ACC112 (cell line): ENCODE data around the gene HSD17B2.

Experiments
- H2AFZ ChIP-seq: fragments of 200-600 bp; sonication (generic); one replicate; pipeline ENCODE4 v1.6.0; 2017; ENCODE audit warnings: antibody characterized with exemption, low read length; ENCODE audit not compliant: unreplicated experiment
- H3K27ac ChIP-seq: fragments of 200-600 bp; sonication (generic); 2 replicates; pipeline ENCODE4 v1.5.1; 2014; ENCODE audit warnings: low read depth, mild to moderate bottlenecking, antibody characterized with exemption, low read length, moderate library complexity
- H3K27me3 ChIP-seq: fragments of 200-600 bp; sonication (generic); 2 replicates; pipeline ENCODE4 v1.6.1; 2014; ENCODE audit warnings: mild to moderate bottlenecking, antibody characterized with exemption, low read length, moderate library complexity, mixed read lengths; ENCODE audit not compliant: insufficient read depth
- H3K36me3 ChIP-seq: fragments of 200-600 bp; sonication (generic); 2 replicates; pipeline ENCODE4 v1.6.1; 2016; ENCODE audit warnings: mild to moderate bottlenecking, antibody characterized with exemption, low read length, moderate library complexity, mixed read lengths; ENCODE audit not compliant: insufficient read depth
- H3K4me1 ChIP-seq: fragments of 200-600 bp; sonication (generic); one replicate; pipeline ENCODE4 v1.6.1; 2016; ENCODE audit warnings: low read length, mixed read lengths; ENCODE audit not compliant: insufficient read depth, unreplicated experiment, control insufficient read depth
- H3K4me3 ChIP-seq: fragments of 200-600 bp; sonication (generic); 2 replicates; pipeline ENCODE4 v1.5.1; 2014; ENCODE audit warnings: mild to moderate bottlenecking, low read depth, low read length
- H3K79me2 ChIP-seq: fragments of 200-600 bp; sonication (generic); one replicate; pipeline ENCODE4 v1.6.0; 2016; ENCODE audit warnings: low read length; ENCODE audit not compliant: control insufficient read depth, unreplicated experiment, insufficient read depth

HSD17B2 gene

DNA sequence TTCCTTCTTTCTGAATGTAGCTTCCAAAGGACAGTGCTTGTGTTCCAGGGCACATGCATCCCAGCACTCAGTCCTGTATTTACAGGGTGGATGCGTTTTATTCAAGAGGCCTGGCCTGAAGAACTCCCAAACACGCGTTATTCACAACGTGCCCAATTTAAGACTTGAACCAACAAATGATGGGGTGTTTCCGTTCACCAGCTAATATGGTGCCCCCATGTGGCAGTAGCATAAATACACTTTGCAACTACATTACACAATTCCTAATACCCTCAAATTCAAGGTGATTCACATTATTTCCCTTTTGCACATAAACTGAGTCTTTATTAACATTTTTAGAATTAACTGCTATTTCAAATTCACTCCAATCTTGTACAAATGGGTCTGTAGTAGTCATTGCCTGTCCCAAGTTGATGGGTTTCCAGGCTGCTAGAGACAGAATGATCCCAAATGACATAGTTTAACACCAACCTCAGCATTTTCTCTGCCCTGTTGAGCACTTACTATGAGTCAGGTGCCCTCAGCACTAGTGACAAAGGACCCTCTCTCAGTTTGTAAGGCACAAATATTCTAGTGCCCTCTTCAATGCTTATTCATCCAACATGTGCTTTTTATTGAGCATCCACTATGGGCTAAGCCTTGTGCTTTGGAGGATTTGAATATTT is 26.9 kb downstream of the HSD17B2 start:
- Histone ChIP-seq H3K79me2 (no peaks in the 10 kb centered on the region), H3K4me1 (peaks cover 5% of the 10 kb centered on the region), H3K27ac (peak overlapping the region; percentile 65), H3K27me3 (peaks cover 14% of the 10 kb centered on the region), H3K4me3 (no peak overlapping the region), H2AFZ (no peak overlapping the region), H3K36me3 (no peaks in the 10 kb centered on the region)

DNA sequence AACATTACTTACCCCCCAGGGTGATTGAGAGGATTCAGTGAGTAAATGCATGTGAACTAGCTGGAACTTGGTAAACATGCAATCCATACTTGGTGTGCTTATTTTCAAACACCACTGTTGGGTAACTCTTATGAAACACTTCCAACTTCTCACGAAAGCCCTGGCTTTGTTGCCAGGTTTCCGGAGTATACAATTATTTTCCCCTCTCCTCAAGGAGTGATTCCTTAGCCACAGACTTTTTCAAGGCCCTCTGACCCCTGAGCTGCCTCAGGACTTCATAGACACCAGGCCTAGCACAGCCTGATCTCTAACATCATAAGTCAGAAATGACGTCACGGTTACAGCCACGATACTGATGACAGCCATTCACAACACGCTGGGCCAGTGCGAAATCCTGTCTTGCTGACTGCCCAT is 27.6 kb downstream of the HSD17B2 start:
- H3K4me3 ChIP-seq = no peak overlapping the region
- peaks cover 5% of the 10 kb centered on the region for H3K4me1 ChIP-seq
- peak overlapping the region; percentile 85 for H3K27ac ChIP-seq
- no peak overlapping the region for H2AFZ ChIP-seq
- no peaks in the 10 kb centered on the region for H3K36me3 ChIP-seq
- H3K27me3 ChIP-seq = peaks cover 14% of the 10 kb centered on the region
- H3K79me2 ChIP-seq = no peaks in the 10 kb centered on the region

GRCh38 chr16:82063456-82064082 is 28.5 kb downstream of the HSD17B2 start:
- H3K4me1 ChIP-seq = peaks cover 5% of the 10 kb centered on the region
- H3K79me2 ChIP-seq = no peaks in the 10 kb centered on the region
- H3K4me3 ChIP-seq = no peak overlapping the region
- no peaks in the 10 kb centered on the region for H3K36me3 ChIP-seq
- peak overlapping the region; percentile 85 for H3K27ac ChIP-seq
- no peak overlapping the region for H2AFZ ChIP-seq
- H3K27me3 ChIP-seq = peaks cover 14% of the 10 kb centered on the region

DNA sequence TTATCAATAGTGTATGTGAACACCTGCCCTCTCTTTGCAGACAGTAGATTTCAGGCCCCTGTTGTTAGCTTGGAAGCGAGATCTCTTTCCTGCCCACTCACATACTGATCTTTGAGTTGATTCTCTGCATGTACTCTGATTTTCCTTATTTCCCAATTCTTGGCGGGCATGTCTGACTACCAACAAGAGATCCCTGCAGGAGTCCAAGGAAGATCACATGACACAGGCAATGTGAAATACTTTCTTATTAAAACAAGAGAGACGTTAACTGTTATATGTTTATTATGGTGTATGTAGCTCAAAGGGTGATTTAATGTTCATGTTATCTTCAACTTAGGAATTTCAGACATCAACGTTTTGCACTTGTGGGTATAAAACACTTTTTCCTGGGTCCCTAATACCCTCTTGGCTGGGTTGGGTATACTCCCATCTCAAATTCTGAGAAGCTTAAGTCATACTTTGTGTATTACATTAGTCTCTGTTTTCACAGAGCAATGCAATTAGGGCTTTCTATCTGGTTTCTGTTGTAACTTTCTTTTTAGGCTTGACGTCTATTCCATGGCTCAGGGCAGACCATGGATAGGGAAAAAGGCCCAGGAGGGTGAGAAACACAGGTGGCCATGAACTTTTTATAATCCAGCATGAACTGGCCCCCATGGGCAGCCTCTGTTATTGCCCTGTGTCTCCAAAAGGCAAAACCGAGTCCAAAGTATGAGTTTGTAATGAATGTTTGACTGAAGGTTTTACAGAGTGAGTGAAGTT is 32.2 kb downstream of the HSD17B2 start:
- Histone ChIP-seq H3K27me3 (no peaks in the 10 kb centered on the region), H2AFZ (no peak overlapping the region), H3K27ac (peak overlapping the region; percentile 12; the same call in 1 of the 2 replicates), H3K79me2 (no peaks in the 10 kb centered on the region), H3K36me3 (no peaks in the 10 kb centered on the region), H3K4me1 (peaks cover 17% of the 10 kb centered on the region), H3K4me3 (no peak overlapping the region)

DNA sequence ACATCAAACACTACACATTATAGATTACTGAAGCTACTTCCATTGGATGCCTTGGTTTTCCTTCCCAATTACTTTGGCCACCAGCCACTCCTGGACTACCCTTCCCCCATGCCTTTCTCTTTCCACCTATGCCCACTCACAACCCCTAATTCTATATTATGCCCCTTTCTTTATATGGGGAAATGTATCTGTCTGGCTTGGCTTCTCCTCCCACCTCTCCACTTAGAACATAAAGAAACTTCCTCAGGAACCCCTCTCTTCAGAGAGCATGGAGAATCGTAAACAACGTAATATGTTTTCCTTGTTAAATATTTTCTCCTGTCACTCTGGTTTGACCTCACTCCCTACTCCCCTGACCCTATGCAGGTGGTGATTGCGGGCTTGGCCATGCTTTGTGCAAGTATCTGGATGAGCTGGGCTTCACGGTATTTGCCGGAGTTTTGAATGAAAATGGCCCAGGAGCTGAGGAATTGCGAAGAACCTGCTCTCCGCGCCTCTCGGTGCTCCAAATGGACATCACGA is 32.8 kb downstream of the HSD17B2 start:
- Histone ChIP-seq H3K79me2 (no peaks in the 10 kb centered on the region), H3K27ac (peak overlapping the region; percentile 12; the same call in 1 of the 2 replicates), H3K4me3 (no peak overlapping the region), H3K36me3 (no peaks in the 10 kb centered on the region), H2AFZ (no peak overlapping the region), H3K27me3 (no peaks in the 10 kb centered on the region), H3K4me1 (peaks cover 17% of the 10 kb centered on the region)

GRCh38 chr16:82070656-82071369 is 35.8 kb downstream of the HSD17B2 start:
- Histone ChIP-seq H2AFZ (no peak overlapping the region), H3K27ac (peak overlapping the region; percentile 54), H3K79me2 (no peaks in the 10 kb centered on the region)

GRCh38 chr16:82071421-82071820 is 36.4 kb downstream of the HSD17B2 start:
- Histone ChIP-seq H3K27me3 (peaks cover 7% of the 10 kb centered on the region; the same call in 1 of the 2 replicates), H3K4me3 (no peak overlapping the region), H2AFZ (no peak overlapping the region), H3K36me3 (no peaks in the 10 kb centered on the region), H3K79me2 (no peaks in the 10 kb centered on the region), H3K27ac (peak overlapping the region; percentile 54), H3K4me1 (peaks cover 12% of the 10 kb centered on the region)

More at GRCh38 chr16:82070656-82071369, 35.8 kb downstream of the HSD17B2 start:
- no peaks in the 10 kb centered on the region for H3K36me3 ChIP-seq
- no peak overlapping the region for H3K4me3 ChIP-seq
- peaks cover 12% of the 10 kb centered on the region for H3K4me1 ChIP-seq
- peaks cover 7% of the 10 kb centered on the region; the same call in 1 of the 2 replicates for H3K27me3 ChIP-seq

DNA sequence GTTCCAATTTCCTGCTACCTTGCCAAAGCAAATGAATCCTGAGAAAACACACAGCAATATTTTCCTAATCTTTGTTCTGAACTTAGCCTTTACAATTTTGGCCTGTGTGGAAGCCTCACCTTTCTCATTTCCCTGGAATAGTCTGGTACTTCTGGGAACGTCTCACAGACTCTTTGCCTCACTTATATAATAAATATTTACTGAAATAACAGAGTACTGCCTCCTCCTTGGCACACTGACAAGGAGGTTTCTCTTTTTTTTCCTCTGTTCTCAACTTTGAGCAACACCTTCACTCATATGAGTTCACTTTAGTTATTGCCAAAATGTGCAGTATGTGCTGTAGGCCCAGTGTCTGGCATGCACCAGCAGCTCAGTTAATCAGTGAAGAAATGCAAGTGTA is 37.3 kb downstream of the HSD17B2 start:
- peaks cover 15% of the 10 kb centered on the region for H3K27me3 ChIP-seq

GRCh38 chr16:82074019-82074558 is 39.0 kb downstream of the HSD17B2 start:
- peaks cover 31% of the 10 kb centered on the region for H3K27me3 ChIP-seq
- no peaks in the 10 kb centered on the region for H3K36me3 ChIP-seq
- no peak overlapping the region for H2AFZ ChIP-seq
- no peaks in the 10 kb centered on the region for H3K79me2 ChIP-seq
- H3K27ac ChIP-seq = no peak overlapping the region
- H3K4me1 ChIP-seq = peaks cover 12% of the 10 kb centered on the region
- H3K4me3 ChIP-seq = no peak overlapping the region

More for the DNA sequence above, 37.3 kb downstream of the HSD17B2 start:
- peaks cover 12% of the 10 kb centered on the region for H3K4me1 ChIP-seq
- no peak overlapping the region for H2AFZ ChIP-seq
- no peak overlapping the region for H3K4me3 ChIP-seq
- no peaks in the 10 kb centered on the region for H3K36me3 ChIP-seq
- H3K79me2 ChIP-seq = no peaks in the 10 kb centered on the region
- no peak overlapping the region for H3K27ac ChIP-seq

- Histone ChIP-seq H3K4me1 (peaks cover 9% of the 10 kb centered on the region), H3K27ac (no peak overlapping the region), H3K27me3 (peaks cover 42% of the 10 kb centered on the region), H3K79me2 (no peaks in the 10 kb centered on the region), H3K4me3 (no peak overlapping the region), H2AFZ (no peak overlapping the region), H3K36me3 (no peaks in the 10 kb centered on the region)
Measured at GRCh38 chr16:82078125-82078524, 43.1 kb downstream of the HSD17B2 start.
